Activated CD4-positive, alpha-beta T cell treated with anti-CD3 and anti-CD28 coated beads for 48 hours (primary cell): ENCODE measurements around the gene KRTAP9-7.

ENCODE experiments used
- DNase-seq: peaks from one replicate; pipeline ENCODE4 v3.0.0-alpha.2; 2020

KRTAP9-7 gene

GRCh38 chr17:41278176-41278955 is 2.9 kb downstream of the KRTAP9-7 start:
- DNase-seq, result no peak

GRCh38 chr17:41284043-41284442 is 8.5 kb downstream of the KRTAP9-7 start:
- DNase-seq, result no peak

- no peak for DNase-seq
Observed at GRCh38 chr17:41284546-41284945, 9.0 kb downstream of the KRTAP9-7 start.

GRCh38 chr17:41287050-41287449 is 11.6 kb downstream of the KRTAP9-7 start:
- DNase-seq, result no peak

- DNase-seq, result no peak
Observed at GRCh38 chr17:41294016-41294415, 18.5 kb downstream of the KRTAP9-7 start.

GRCh38 chr17:41296846-41297245 is 21.3 kb downstream of the KRTAP9-7 start:
- DNase-seq, result no peak

- DNase-seq, result no peak
Observed at GRCh38 chr17:41298458-41299135, 23.1 kb downstream of the KRTAP9-7 start.

- DNase-seq, result no peak
Observed at GRCh38 chr17:41301204-41301790, 25.8 kb downstream of the KRTAP9-7 start.

GRCh38 chr17:41301916-41302901 is 26.7 kb downstream of the KRTAP9-7 start, which contains the start of gene KRTAP29-1:
KRTAP29-1 (minus strand) TSS chr17:41302851; CDS start chr17:41302851, 0 bp downstream.
- no peak for DNase-seq

- DNase-seq, result no peak
Observed at GRCh38 chr17:41302981-41303380, 27.5 kb downstream of the KRTAP9-7 start.

GRCh38 chr17:41304091-41304490 is 28.6 kb downstream of the KRTAP9-7 start:
- no peak for DNase-seq

GRCh38 chr17:41307647-41308046 is 32.1 kb downstream of the KRTAP9-7 start:
- no peak for DNase-seq

GRCh38 chr17:41308251-41308917 is 32.9 kb downstream of the KRTAP9-7 start:
- DNase-seq, result peak; percentile 53

GRCh38 chr17:41308918-41309359 is 33.4 kb downstream of the KRTAP9-7 start, which contains the start of gene KRTAP16-1:
KRTAP16-1 (minus strand) TSS chr17:41309309; CDS start chr17:41309253, 56 bp downstream.
- peak; percentile 47 for DNase-seq

- no peak for DNase-seq
Observed at GRCh38 chr17:41311111-41311510, 35.6 kb downstream of the KRTAP9-7 start.

GRCh38 chr17:41315204-41315794 is 39.8 kb downstream of the KRTAP9-7 start, which contains the start of gene KRTAP17-1:
KRTAP17-1 (minus strand) TSS chr17:41315710; CDS start chr17:41315650, 60 bp downstream.
- no peak for DNase-seq

GRCh38 chr17:41315814-41316445 is 40.4 kb downstream of the KRTAP9-7 start:
- DNase-seq, result no peak

GRCh38 chr17:41318231-41318630 is 42.7 kb downstream of the KRTAP9-7 start:
- no peak for DNase-seq

GRCh38 chr17:41322094-41322902 is 46.8 kb downstream of the KRTAP9-7 start:
- no peak for DNase-seq
